Naive thymus-derived CD4-positive, alpha-beta T cell (primary cell): ENCODE data around the gene NYNRIN. TPM values are rescaled to one million over a fixed set of nuclear protein-coding genes. Genes with fewer than 3 reads are reported as not detected.
A peak's percentile ranks its signal among the peaks of the same experiment; 100 is the strongest.
"Not testable (repeated sequence)": the region's sequence is repeated elsewhere in the genome, so short reads cannot be mapped to it uniquely, and the experiment has no call there.

ENCODE experiments used
- ATAC-seq: fragments of 150-1000 bp; cut with Tn5 transposase; 2 replicates; pipeline ENCODE4 v1.10.0; 2021; ENCODE audit warnings: mild to moderate bottlenecking, moderate library complexity
- CTCF ChIA-PET: fragments of 350-600 bp; sonication (Branson Sonifier 250); formaldehyde crosslinking; loops from one replicate; lab custom pipeline; 2021; ENCODE audit warnings: antibody characterized with exemption; lab: Charles Lee
- POLR2A ChIA-PET: fragments of 350-600 bp; sonication (Branson Sonifier 250); formaldehyde crosslinking; loops from one replicate; lab custom pipeline; 2021; ENCODE audit warnings: antibody characterized with exemption, inconsistent platforms; lab: Charles Lee
- DNase-seq, 9 donors: peaks; one replicate each; pipeline versions ENCODE4 v3.0.0 to v3.0.0-alpha.2; 2020 to 2022; ENCODE audit warnings: mixed read lengths in 1 of 9
- H3K27ac ChIP-seq: one replicate; pipeline ENCODE4 v1.7.0; 2013; ENCODE audit warnings: mild to moderate bottlenecking, low read depth, low read length, moderate library complexity
- H3K27me3 ChIP-seq, 2 donors: one replicate each; pipeline ENCODE4 v1.7.0; 2013; ENCODE audit warnings: low read length in 2 of 2, mild to moderate bottlenecking in 2 of 2, moderate library complexity in 2 of 2; ENCODE audit not compliant: control insufficient read depth in 2 of 2, insufficient read depth in 2 of 2
- H3K36me3 ChIP-seq, 3 experiments: 1 replicate in 2 of 3; 2 replicates in 1 of 3; pipeline ENCODE4 v1.7.0; 2013; ENCODE audit warnings: low read length in 3 of 3, mild to moderate bottlenecking in 3 of 3, moderate library complexity in 1 of 3; ENCODE audit not compliant: insufficient read depth in 3 of 3, control insufficient read depth in 2 of 3
- H3K4me1 ChIP-seq, 2 donors: one replicate each; pipeline ENCODE4 v1.7.0; 2013; ENCODE audit warnings: low read length in 2 of 2, mild to moderate bottlenecking in 2 of 2, moderate library complexity in 1 of 2; ENCODE audit not compliant: control insufficient read depth in 2 of 2, insufficient read depth in 2 of 2
- H3K4me3 ChIP-seq: 2 replicates; pipeline ENCODE4 v1.7.0; 2013; ENCODE audit warnings: mild to moderate bottlenecking, low read length
- H3K9me3 ChIP-seq, 3 experiments: 1 replicate in 2 of 3; 2 replicates in 1 of 3; pipeline ENCODE4 v1.7.0; 2013; ENCODE audit warnings: low read length in 3 of 3; ENCODE audit not compliant: control insufficient read depth in 2 of 3
- H3K27ac Mint-ChIP-seq, 9 donors: one replicate each; pipeline ENCODE4 v1.8.0; 2020 to 2022; ENCODE audit warnings: mixed read lengths in 9 of 9, mild to moderate bottlenecking in 8 of 9, moderate library complexity in 5 of 9, inconsistent platforms in 2 of 9
- H3K27me3 Mint-ChIP-seq, 5 donors: one replicate each; pipeline ENCODE4 v1.8.0; 2021 to 2022; ENCODE audit warnings: mixed read lengths in 5 of 5, mild to moderate bottlenecking in 1 of 5
- H3K36me3 Mint-ChIP-seq, 5 donors: one replicate each; pipeline ENCODE4 v1.8.0; 2020 to 2022; ENCODE audit warnings: mixed read lengths in 5 of 5, mild to moderate bottlenecking in 3 of 5, inconsistent platforms in 1 of 5
- H3K4me1 Mint-ChIP-seq, 7 donors: one replicate each; pipeline ENCODE4 v1.8.0; 2020 to 2022; ENCODE audit warnings: mixed read lengths in 7 of 7, mild to moderate bottlenecking in 3 of 7, inconsistent platforms in 1 of 7
- H3K4me3 Mint-ChIP-seq, 10 donors: one replicate each; pipeline ENCODE4 v1.8.0; 2020 to 2022; ENCODE audit warnings: mild to moderate bottlenecking in 10 of 10, mixed read lengths in 10 of 10, moderate library complexity in 6 of 10, inconsistent platforms in 2 of 10
- H3K9me3 Mint-ChIP-seq, 11 donors: one replicate each; pipeline ENCODE4 v1.8.0; 2020 to 2022; ENCODE audit warnings: mixed read lengths in 11 of 11, mild to moderate bottlenecking in 4 of 11, inconsistent platforms in 1 of 11, moderate library complexity in 1 of 11
- intact Hi-C, 2 donors: fragments of 100-400 bp; cut with micrococcal nuclease; formaldehyde crosslinking; loops; one replicate each; pipeline ENCODE4 v1.15.1; 2023
- polyA plus RNA-seq, 2 donors: library from polyadenylated mRNA; unstranded; fragments of 300-500 nt; fragmentation: Illumina TruSeq; gene quantifications; one replicate each; pipeline ENCODE4 v1.2.3, GENCODE V29; 2021
- total RNA-seq, 6 experiments: library from RNA in 5 of 6; stranded (reverse) in 5 of 6; gene quantifications; 1 replicate in 5 of 6; 2 replicates in 1 of 6; pipeline ENCODE4 v1.2.3 and lab custom pipeline; 2021 to 2026

The NYNRIN gene
- total and polyA plus RNA-seq, 7 experiments from 2014 or later: 0.08 to 1.3 (median 0.11) TPM; not detected in 2

DNA sequence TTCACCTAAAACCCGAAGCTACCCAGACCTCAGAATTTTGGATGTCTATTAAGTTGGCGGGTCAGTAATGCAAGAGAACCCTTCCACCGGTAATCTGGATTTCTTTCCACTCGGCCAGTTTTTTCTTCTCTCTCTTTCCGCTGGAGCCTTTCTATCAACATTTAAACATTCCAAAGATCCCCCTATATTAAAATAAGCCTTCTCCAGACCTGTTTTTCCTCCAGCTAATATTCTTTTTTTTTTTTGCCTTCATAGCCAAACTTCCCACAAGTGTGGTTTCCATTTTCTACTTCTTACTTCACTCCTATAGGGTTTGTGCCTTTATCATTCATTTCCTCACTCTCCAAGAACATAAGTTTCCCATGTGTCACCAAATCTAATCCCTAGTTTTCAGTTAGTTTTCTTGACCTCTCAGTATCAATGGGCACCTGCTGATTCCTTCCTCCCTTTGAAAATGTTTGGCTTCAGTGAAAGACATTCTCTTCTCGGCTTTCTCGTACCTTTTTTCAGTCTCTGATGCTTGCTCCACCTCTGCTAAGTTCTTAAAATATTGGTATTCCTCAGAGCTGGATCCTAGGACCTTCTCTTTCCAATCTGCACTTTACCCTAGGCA, 44.4 kb downstream of the NYNRIN start:
- no peaks in the 10 kb centered on the region for H3K9me3 ChIP-seq
- ATAC-seq (no peak), DNase-seq (no peak)
- ChIA-PET POLR2A (interaction anchor here (0.6 to 5.3 kb wide), 10 partner anchors 13 to 1154 kb away, joined by 3 to 105 read pairs (median 5); partner anchors contain the start of genes CBLN3, DCAF11, KHNYN and NRL), CTCF (interaction anchor here (0.9 to 1.7 kb wide), 2 partner anchors 12 to 135 kb away, joined by 4 to 6 read pairs; partner anchors contain the start of gene CIDEB)
- Mint-ChIP-seq H3K4me3 (peak overlapping the region; percentile 91 to 98 (median 95)), H3K36me3 (peaks cover 0 to 33% (median 13%) of the 10 kb centered on the region in 5 donors), H3K4me1 (peaks cover 20 to 50% (median 42%) of the 10 kb centered on the region in 7 donors), H3K27ac (peak overlapping the region; percentile 92 to 99 (median 98)), H3K27me3 (peaks cover 0 to 3% (median 0%) of the 10 kb centered on the region in 5 donors), H3K9me3 (peaks cover 0 to 6% (median 0%) of the 10 kb centered on the region in 11 donors)
- H3K27ac ChIP-seq: peak overlapping the region; percentile 98
- H3K4me3 ChIP-seq: peak overlapping the region; percentile 85
- intact Hi-C loops: loop anchor here (2.0 to 5.0 kb wide), 11 partner anchors 22 to 1406 kb away; partner anchors contain the start of genes EMC9 (in 1 of the 2), PABPN1 (in 1 of the 2), PPP1R3E (in 1 of the 2) and PSME2 (in 1 of the 2)
- H3K4me1 ChIP-seq: peaks cover 18 to 25% of the 10 kb centered on the region in 2 donors
- H3K36me3 ChIP-seq: peaks cover 9 to 37% (median 12%) of the 10 kb centered on the region in 3 experiments
- no peaks in the 10 kb centered on the region for H3K27me3 ChIP-seq

DNA sequence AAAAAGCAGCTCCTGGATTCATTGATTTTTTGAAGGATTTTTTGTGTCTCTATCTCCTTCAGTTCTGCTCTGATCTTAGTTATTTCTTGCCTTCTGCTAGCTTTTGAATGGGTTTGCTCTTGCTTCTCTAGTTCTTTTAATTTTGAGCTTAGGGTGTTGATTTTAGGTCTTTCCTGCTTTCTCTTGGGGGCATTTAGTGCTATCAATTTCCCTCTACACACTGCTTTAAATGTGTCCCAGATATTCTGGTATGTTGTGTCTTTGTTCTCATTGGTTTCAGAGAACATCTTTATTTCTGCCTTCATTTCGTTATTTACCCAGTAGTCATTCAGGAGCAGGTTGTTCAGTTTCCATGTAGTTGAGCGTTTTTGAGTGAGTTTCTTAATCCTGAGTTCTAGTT, 52.0 kb downstream of the NYNRIN start:
- DNase-seq, H3K4me1 ChIP-seq, H3K27ac ChIP-seq, H3K9me3 ChIP-seq, H3K27me3 Mint-ChIP-seq, H3K4me1 Mint-ChIP-seq, H3K27me3 ChIP-seq, H3K36me3 ChIP-seq, intact Hi-C loops, H3K4me3 ChIP-seq, ATAC-seq, H3K27ac Mint-ChIP-seq, H3K4me3 Mint-ChIP-seq: not testable (repeated sequence)
- ChIA-PET CTCF (interaction anchor here (0.7 kb wide), 1 partner anchor 1517 kb away, joined by 3 read pairs; no protein-coding TSS in a partner anchor), POLR2A (interaction anchor here (0.6 kb wide), 1 partner anchor 15 kb away, joined by 3 read pairs; no protein-coding TSS in a partner anchor)
- peaks cover 0 to 14% (median 5%) of the 10 kb centered on the region in 11 donors for H3K9me3 Mint-ChIP-seq
- peaks cover 5 to 38% (median 30%) of the 10 kb centered on the region in 5 donors for H3K36me3 Mint-ChIP-seq

DNA sequence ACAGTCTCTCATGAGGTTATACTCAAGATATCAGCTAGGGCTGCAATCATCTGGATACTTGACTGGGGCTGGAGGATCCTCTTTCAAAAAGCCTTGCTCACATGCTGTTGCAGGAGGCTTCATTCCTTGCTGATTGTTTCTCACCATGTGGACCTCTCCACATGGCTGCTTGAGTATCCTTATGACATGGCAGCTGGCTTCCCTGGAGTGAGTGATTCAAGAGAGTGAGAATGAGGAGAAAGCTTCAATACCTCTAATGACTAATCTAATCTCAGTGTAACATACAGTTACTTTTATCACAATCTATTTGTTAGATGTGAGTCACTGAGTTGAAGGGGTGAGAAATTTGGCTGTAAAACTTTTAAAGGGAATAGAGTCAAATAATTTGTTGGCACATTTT, 58.2 kb downstream of the NYNRIN start:
- Mint-ChIP-seq H3K27me3 (no peaks in the 10 kb centered on the region), H3K4me3 (no peak overlapping the region), H3K36me3 (peaks cover 5 to 45% (median 23%) of the 10 kb centered on the region in 5 donors), H3K9me3 (peaks cover 2 to 20% (median 6%) of the 10 kb centered on the region in 11 donors), H3K4me1 (peaks cover 0 to 6% (median 0%) of the 10 kb centered on the region in 7 donors), H3K27ac (no peak overlapping the region)
- ATAC-seq (no peak), DNase-seq (no peak)
- Histone ChIP-seq H3K4me1 (no peaks in the 10 kb centered on the region), H3K36me3 (no peaks in the 10 kb centered on the region), H3K4me3 (no peak overlapping the region), H3K9me3 (no peaks in the 10 kb centered on the region), H3K27me3 (no peaks in the 10 kb centered on the region), H3K27ac (no peak overlapping the region)
- POLR2A ChIA-PET: interaction anchor here (0.7 kb wide), 1 partner anchor 377 kb away, joined by 3 read pairs; no protein-coding TSS in a partner anchor
- CTCF ChIA-PET: no interaction called here
- intact Hi-C loops: no loop called here

DNA sequence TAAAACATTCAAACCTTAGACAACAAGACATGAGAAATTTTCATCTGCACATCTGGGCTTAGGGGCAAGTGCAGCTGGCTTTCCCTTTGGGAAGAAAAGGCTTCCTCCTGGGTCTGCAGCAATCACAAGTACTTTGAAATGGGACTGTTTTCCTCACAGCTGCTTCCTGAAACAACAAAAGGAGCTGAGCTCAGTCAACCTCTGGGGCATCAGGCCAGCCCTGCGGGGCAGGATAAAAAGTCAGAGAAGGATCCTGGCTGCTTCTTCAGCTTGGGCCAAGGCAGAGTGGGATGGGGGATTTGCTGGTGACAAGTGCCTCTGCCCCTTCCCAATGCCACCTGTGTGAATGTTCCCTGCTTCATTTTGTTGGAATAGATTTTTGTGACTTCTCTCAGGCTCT, 59.9 kb downstream of the NYNRIN start:
- no peaks in the 10 kb centered on the region for H3K27me3 Mint-ChIP-seq
- intact Hi-C loops: no loop called here
- H3K4me1 Mint-ChIP-seq: peaks cover 2 to 17% (median 5%) of the 10 kb centered on the region in 7 donors
- Histone ChIP-seq H3K4me1 (peaks cover under 1 to 2% of the 10 kb centered on the region in 2 donors), H3K27ac (no peak overlapping the region), H3K27me3 (no peaks in the 10 kb centered on the region), H3K36me3 (no peaks in the 10 kb centered on the region), H3K9me3 (no peaks in the 10 kb centered on the region), H3K4me3 (no peak overlapping the region)
- DNase-seq: no peak
- no peak overlapping the region for H3K4me3 Mint-ChIP-seq
- H3K27ac Mint-ChIP-seq: peak overlapping the region in 1 of 9 donors; percentile 47
- ATAC-seq: no peak
- peaks cover 1 to 16% (median 5%) of the 10 kb centered on the region in 11 donors for H3K9me3 Mint-ChIP-seq
- ChIA-PET POLR2A (no interaction called here), CTCF (no interaction called here)
- peaks cover 5 to 37% (median 14%) of the 10 kb centered on the region in 5 donors for H3K36me3 Mint-ChIP-seq

DNA sequence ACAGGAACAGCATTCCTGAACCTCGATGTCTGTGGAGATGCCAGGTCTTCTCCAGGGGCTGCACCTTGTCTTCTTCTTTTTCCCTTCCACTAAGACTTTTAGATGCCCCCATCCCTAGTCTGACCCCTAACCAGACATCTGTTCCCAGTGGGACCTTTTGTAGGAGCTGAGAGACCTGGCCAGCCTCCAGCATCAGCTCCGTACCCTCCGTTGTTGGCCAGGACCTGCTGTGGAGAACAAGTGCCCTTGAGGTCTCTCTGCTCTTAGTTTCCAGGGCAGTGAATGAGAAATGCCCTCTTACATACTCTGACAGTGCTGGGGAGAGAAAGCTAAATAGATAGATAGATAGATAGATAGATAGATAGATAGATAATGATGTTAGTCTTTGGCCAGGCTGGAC, 60.5 kb downstream of the NYNRIN start:
- no peak overlapping the region for H3K27ac Mint-ChIP-seq
- no peak for ATAC-seq
- no peak overlapping the region for H3K27ac ChIP-seq
- peaks cover 4 to 6% of the 10 kb centered on the region in 2 donors for H3K4me1 ChIP-seq
- peaks cover 0 to 32% (median 8%) of the 10 kb centered on the region in 5 donors for H3K36me3 Mint-ChIP-seq
- no peaks in the 10 kb centered on the region for H3K36me3 ChIP-seq
- H3K4me3 Mint-ChIP-seq: no peak overlapping the region
- peaks cover 3 to 23% (median 9%) of the 10 kb centered on the region in 7 donors for H3K4me1 Mint-ChIP-seq
- no peak overlapping the region for H3K4me3 ChIP-seq
- ChIA-PET POLR2A (no interaction called here), CTCF (no interaction called here)
- H3K9me3 ChIP-seq: no peaks in the 10 kb centered on the region
- intact Hi-C loops: no loop called here
- no peak for DNase-seq
- H3K27me3 ChIP-seq: no peaks in the 10 kb centered on the region
- peaks cover 0 to 12% (median 2%) of the 10 kb centered on the region in 11 donors for H3K9me3 Mint-ChIP-seq
- no peaks in the 10 kb centered on the region for H3K27me3 Mint-ChIP-seq

DNA sequence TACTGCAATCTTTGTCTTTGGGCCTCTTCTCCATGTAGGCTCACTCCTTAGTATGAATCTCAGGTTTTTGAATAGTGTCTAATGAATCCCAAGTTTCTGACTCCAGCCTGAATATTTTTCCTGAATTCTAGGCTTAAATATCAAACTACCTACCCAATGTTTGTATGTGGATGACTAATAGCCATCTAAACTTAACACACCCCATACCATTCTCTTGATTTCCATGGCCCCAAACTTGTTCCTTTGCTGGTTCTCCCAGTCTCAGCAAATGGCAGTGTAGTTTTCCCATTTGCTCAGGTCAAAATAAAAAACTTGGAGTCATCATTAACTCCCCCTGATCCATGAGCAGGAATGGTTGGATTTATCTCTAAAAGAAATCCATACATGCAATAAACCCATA, 62.5 kb downstream of the NYNRIN start:
- no peak overlapping the region for H3K4me3 ChIP-seq
- Mint-ChIP-seq H3K4me3 (no peak overlapping the region), H3K36me3 (peaks cover 0 to 35% (median 10%) of the 10 kb centered on the region in 5 donors), H3K9me3 (peaks cover 0 to 12% (median 5%) of the 10 kb centered on the region in 11 donors), H3K27ac (no peak overlapping the region), H3K27me3 (no peaks in the 10 kb centered on the region), H3K4me1 (peaks cover 9 to 42% (median 26%) of the 10 kb centered on the region in 7 donors)
- POLR2A ChIA-PET: no interaction called here
- no peak overlapping the region for H3K27ac ChIP-seq
- no peaks in the 10 kb centered on the region for H3K27me3 ChIP-seq
- H3K36me3 ChIP-seq: no peaks in the 10 kb centered on the region
- DNase-seq (no peak), ATAC-seq (no peak)
- H3K4me1 ChIP-seq: peaks cover 22 to 23% of the 10 kb centered on the region in 2 donors
- intact Hi-C loops: no loop called here
- H3K9me3 ChIP-seq: no peaks in the 10 kb centered on the region
- CTCF ChIA-PET: no interaction called here
